Spleen (tissue), 11 donors: ENCODE data around the gene BCO1. TPM values are rescaled to one million over a fixed set of nuclear protein-coding genes. Genes with fewer than 3 reads are reported as not detected.

Source experiments
- DNase-seq: peaks from one replicate; pipeline ENCODE4 v3.0.0-alpha.2; 2020
- H3K27ac ChIP-seq, 8 donors: fragments of 200-600 bp; sonication (generic) in 7 of 8; 1 replicate in 4 of 8; 2 replicates in 4 of 8; pipeline versions ENCODE4 v1.5.0 to v1.8.0; 2016 to 2021; ENCODE audit warnings: inconsistent platforms in 4 of 8, mild to moderate bottlenecking in 4 of 8, moderate library complexity in 1 of 8
- H3K27me3 ChIP-seq, 7 donors: fragments of 200-600 bp; sonication (generic) in 6 of 7; replicated peaks in 1 of 7; 1 replicate in 4 of 7; 2 replicates in 3 of 7; pipeline versions ENCODE4 v1.5.0 to v1.8.0; 2016 to 2021; ENCODE audit warnings: inconsistent platforms in 3 of 7, mild to moderate bottlenecking in 1 of 7
- H3K36me3 ChIP-seq, 6 donors: fragments of 200-600 bp; sonication (generic) in 5 of 6; 1 replicate in 4 of 6; 2 replicates in 2 of 6; pipeline versions ENCODE4 v1.5.0 to v1.8.0; 2016 to 2021; ENCODE audit warnings: inconsistent platforms in 2 of 6
- H3K4me1 ChIP-seq, 6 donors: fragments of 200-600 bp; sonication (generic) in 5 of 6; 1 replicate in 3 of 6; 2 replicates in 3 of 6; pipeline versions ENCODE4 v1.5.0 to v1.8.0; 2016 to 2021; ENCODE audit warnings: inconsistent platforms in 3 of 6
- H3K4me3 ChIP-seq, 8 donors: fragments of 200-600 bp; sonication (generic) in 7 of 8; 1 replicate in 4 of 8; 2 replicates in 4 of 8; pipeline versions ENCODE4 v1.5.0 to v1.8.0; 2016 to 2021; ENCODE audit warnings: inconsistent platforms in 4 of 8, mild to moderate bottlenecking in 4 of 8, moderate library complexity in 2 of 8
- H3K9me3 ChIP-seq, 8 donors: fragments of 200-600 bp; sonication (generic) in 7 of 8; 1 replicate in 4 of 8; 2 replicates in 4 of 8; pipeline versions ENCODE4 v1.5.0 to v1.8.0; 2016 to 2021; ENCODE audit warnings: inconsistent platforms in 4 of 8
- POLR2A ChIP-seq, 3 donors: fragments of 450-650 bp; IDR thresholded peaks; one replicate each; pipeline ENCODE4 v1.5.1; 2017; ENCODE audit warnings: antibody characterized with exemption in 3 of 3, mild to moderate bottlenecking in 1 of 3
- POLR2AphosphoS5 ChIP-seq, 3 donors: sonication (generic); formaldehyde crosslinking; IDR thresholded peaks; one replicate each; pipeline ENCODE4 v1.5.1; 2017; ENCODE audit warnings: antibody characterized with exemption in 3 of 3
- WGBS, 5 donors: extraction: QIAGEN DNeasy Blood & Tissue Kit in 3 of 5; methylation state at CpG; one replicate each; pipeline versions ENCODE4 v1.1.5 to v1.1.7; 2013 to 2018; 5-methylcytosine and 5-hydroxymethylcytosine counted together
- intact Hi-C: fragments of 100-400 bp; cut with DNase I; formaldehyde crosslinking; loops from one replicate; pipeline ENCODE4 v1.15.0; 2023; ENCODE audit warnings: low total_unique reads
- polyA plus RNA-seq, 3 donors: library from polyadenylated mRNA; stranded (reverse); fragments of 200-250 nt; gene quantifications; one replicate each; pipeline ENCODE4 v1.2.1, GENCODE V29; 2013
- total RNA-seq, 7 donors: library from RNA; depleted of rRNA in 3 of 7; stranded (reverse); fragments of >200 nt in 3 of 7; fragmentation: NEBNext Ultra II Directional in 4 of 7; extraction: Animal tissue kit (Norgen Biotek cat#: 25700) in 4 of 7; gene quantifications; one replicate each; pipeline versions ENCODE4 v1.1.0 to v1.2.1, GENCODE V29; 2016 to 2021
- TF ChIP-seq, protein P1 (sequence below), 11 experiments: fragments of 200-600 bp in 7 of 11; fragments of 450-650 bp in 4 of 11; sonication (generic) in 4 of 11; IDR thresholded peaks in 8 of 11; conservative IDR thresholded peaks in 3 of 11; 1 replicate in 7 of 11; 2 replicates in 4 of 11; pipeline versions ENCODE4 v1.4.0 to v1.8.0; 2016 to 2021; ENCODE audit warnings: antibody characterized with exemption in 11 of 11, inconsistent platforms in 4 of 11, mild to moderate bottlenecking in 1 of 11
- donor health status: healthy with polysubstance abuse.
- donor health status: DM: no; HTN: no; CAD: no; lungs with moderate emphysema.
- donor health status: DM: no; HTN: no; CAD: no.
- donor health status: Bipolar disorder and iron deficiency.
- donor health status: healthy.
- donor health status: DM: no; HTN: no; CAD: no.
- donor health status: DM: yes; HTN: yes; CAD: no.

BCO1 gene
- total and polyA plus RNA-seq, 10 donors, result not detected

DNA sequence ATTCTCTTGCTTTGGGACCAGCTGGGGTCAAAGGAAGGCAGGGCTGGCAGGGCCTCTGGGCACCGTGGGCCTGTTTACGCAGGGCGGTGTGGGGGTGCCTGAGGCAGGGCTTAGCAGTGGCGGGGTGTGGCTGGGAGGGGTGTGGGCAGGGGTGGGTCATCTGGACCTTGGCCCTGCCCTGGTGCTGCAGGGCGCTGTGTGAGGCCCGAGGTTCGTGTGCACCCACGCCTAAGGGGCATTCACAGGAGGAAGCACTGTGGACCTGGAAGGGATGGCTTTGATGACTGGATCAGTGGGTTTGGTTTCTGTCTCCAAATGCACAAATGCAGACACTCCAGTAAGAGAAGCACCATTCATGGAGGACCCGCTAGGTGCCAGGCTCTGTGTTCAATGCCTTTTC, 37.3 kb downstream of the BCO1 start:
- intact Hi-C loops, result no loop called here
- no peak for TF ChIP-seq POLR2A (IDR thresholded peaks at IDR 0.05)
- no peak for TF ChIP-seq POLR2AphosphoS5 (IDR thresholded peaks at IDR 0.05)
- TF ChIP-seq, protein P1, sequence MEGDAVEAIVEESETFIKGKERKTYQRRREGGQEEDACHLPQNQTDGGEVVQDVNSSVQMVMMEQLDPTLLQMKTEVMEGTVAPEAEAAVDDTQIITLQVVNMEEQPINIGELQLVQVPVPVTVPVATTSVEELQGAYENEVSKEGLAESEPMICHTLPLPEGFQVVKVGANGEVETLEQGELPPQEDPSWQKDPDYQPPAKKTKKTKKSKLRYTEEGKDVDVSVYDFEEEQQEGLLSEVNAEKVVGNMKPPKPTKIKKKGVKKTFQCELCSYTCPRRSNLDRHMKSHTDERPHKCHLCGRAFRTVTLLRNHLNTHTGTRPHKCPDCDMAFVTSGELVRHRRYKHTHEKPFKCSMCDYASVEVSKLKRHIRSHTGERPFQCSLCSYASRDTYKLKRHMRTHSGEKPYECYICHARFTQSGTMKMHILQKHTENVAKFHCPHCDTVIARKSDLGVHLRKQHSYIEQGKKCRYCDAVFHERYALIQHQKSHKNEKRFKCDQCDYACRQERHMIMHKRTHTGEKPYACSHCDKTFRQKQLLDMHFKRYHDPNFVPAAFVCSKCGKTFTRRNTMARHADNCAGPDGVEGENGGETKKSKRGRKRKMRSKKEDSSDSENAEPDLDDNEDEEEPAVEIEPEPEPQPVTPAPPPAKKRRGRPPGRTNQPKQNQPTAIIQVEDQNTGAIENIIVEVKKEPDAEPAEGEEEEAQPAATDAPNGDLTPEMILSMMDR (IDR thresholded peaks at IDR 0.05 in 8 of 11, conservative IDR thresholded peaks at IDR 0.05 in 3 of 11), result no peak
- H3K27me3 ChIP-seq, result no peaks in the 10 kb centered on the region
- H3K9me3 ChIP-seq, result no peaks in the 10 kb centered on the region
- WGBS, 5 donors, result 72 to 93% (median 91%) methylated on average over 9 of the region's 9 CpGs
- H3K27ac ChIP-seq, result peak overlapping the region in 1 of 8 donors; percentile 38
- H3K4me1 ChIP-seq, result no peaks in the 10 kb centered on the region
- no peak for DNase-seq
- H3K36me3 ChIP-seq, result no peaks in the 10 kb centered on the region
- no peak overlapping the region for H3K4me3 ChIP-seq

DNA sequence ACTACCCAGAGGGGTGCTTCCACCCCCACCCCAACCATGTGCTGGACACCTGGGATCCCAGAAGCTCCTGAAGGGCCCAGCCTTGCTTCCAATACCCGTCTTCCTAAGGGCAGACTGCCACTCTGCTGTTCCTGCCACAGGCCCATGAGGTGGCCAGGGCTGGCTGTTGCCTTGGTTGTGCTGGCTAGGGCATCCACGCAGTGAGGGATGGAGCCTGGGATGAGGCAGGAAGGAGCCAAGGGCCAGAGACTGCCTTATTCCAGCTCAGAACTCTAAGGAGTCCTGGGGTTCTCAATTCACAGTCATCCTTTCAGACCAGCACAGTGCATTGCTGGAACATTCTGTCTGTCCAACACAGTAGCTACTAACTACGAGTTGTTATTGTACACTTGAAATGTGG, 37.8 kb downstream of the BCO1 start:
- Histone ChIP-seq H3K27ac (peak overlapping the region in 1 of 8 donors; percentile 38), H3K9me3 (no peaks in the 10 kb centered on the region), H3K36me3 (no peaks in the 10 kb centered on the region), H3K4me1 (no peaks in the 10 kb centered on the region), H3K27me3 (no peaks in the 10 kb centered on the region), H3K4me3 (no peak overlapping the region)
- intact Hi-C loops, result no loop called here
- WGBS, 5 donors, result 87 to 93% (median 90%) methylated on average over 3 of the region's 3 CpGs
- TF ChIP-seq, protein P1 (IDR thresholded peaks at IDR 0.05 in 8 of 11, conservative IDR thresholded peaks at IDR 0.05 in 3 of 11), result no peak
- no peak for TF ChIP-seq POLR2A (IDR thresholded peaks at IDR 0.05)
- no peak for TF ChIP-seq POLR2AphosphoS5 (IDR thresholded peaks at IDR 0.05)
- DNase-seq, result no peak

DNA sequence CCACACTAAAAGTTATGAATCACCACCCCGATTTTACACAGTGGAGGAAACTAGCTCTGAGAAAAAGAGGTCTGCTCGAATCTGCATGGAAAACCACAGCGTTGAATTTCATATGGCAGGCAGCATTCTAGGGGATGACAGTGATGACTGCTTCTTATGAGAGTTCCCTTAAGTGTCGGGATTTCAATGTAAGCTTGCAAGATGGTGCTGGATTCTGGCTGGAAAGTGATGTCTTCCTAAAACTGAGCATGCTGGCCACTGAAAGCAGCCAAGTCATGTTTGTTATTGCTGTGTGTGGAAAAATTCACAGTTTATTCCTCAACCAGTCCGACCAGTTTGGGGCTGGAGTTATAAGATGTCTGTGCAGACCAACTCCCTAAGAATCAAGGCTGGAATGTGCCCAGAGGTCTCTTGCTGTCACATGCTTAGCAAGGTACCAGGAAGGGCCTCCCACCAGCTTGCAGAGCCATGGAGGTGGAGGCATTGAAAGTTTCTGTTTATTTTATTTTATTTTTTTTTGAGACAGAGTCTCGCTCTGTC, 39.1 kb downstream of the BCO1 start:
- no peaks in the 10 kb centered on the region for H3K36me3 ChIP-seq
- no peak overlapping the region for H3K4me3 ChIP-seq
- H3K27me3 ChIP-seq, result no peaks in the 10 kb centered on the region
- intact Hi-C loops, result no loop called here
- WGBS, 5 donors, result 81 to 94% (median 84%) methylated on average over 6 of the region's 6 CpGs
- no peaks in the 10 kb centered on the region for H3K4me1 ChIP-seq
- no peak for DNase-seq
- TF ChIP-seq, protein P1 (IDR thresholded peaks at IDR 0.05 in 8 of 11, conservative IDR thresholded peaks at IDR 0.05 in 3 of 11), result no peak
- TF ChIP-seq POLR2AphosphoS5 (IDR thresholded peaks at IDR 0.05) (no peak), POLR2A (IDR thresholded peaks at IDR 0.05) (no peak)
- H3K9me3 ChIP-seq, result no peaks in the 10 kb centered on the region
- H3K27ac ChIP-seq, result no peak overlapping the region

DNA sequence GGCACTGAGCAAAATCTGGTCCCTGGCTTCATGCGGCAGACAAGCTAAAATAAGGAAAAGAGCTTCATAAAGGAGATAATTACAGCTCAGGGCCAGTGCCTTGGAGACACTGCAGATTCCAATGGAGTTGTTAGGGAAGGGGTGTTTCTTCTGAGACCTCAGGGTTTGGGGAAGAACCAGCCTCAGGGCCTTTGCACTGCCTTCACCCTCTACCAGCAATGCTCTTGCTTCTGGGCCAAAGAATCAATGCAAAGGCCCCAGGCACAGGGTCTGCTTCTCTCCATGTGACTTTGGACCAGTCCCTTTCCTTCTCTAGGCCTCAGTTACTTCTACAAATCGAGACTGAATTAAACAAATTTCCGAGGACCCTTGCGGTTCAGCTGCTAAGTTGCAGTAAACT, 40.0 kb downstream of the BCO1 start:
- WGBS, 5 donors, result 91 to 96% (median 96%) methylated on average over 4 of the region's 4 CpGs
- DNase-seq, result no peak
- TF ChIP-seq, protein P1 (IDR thresholded peaks at IDR 0.05 in 8 of 11, conservative IDR thresholded peaks at IDR 0.05 in 3 of 11), result no peak
- no peak for TF ChIP-seq POLR2AphosphoS5 (IDR thresholded peaks at IDR 0.05)
- no peak for TF ChIP-seq POLR2A (IDR thresholded peaks at IDR 0.05)
- Histone ChIP-seq H3K36me3 (no peaks in the 10 kb centered on the region), H3K9me3 (no peaks in the 10 kb centered on the region), H3K4me3 (no peak overlapping the region), H3K4me1 (no peaks in the 10 kb centered on the region), H3K27me3 (no peaks in the 10 kb centered on the region), H3K27ac (no peak overlapping the region)
- intact Hi-C loops, result no loop called here
